Measurements from ENCODE around the gene XXYLT1. TPM values are rescaled to one million over a fixed set of nuclear protein-coding genes. Genes with fewer than 3 reads are reported as not detected.
A peak's percentile ranks its signal among the peaks of the same experiment; 100 is the strongest.

Gene XXYLT1
- total RNA-seq, 4 donors from 2014 or later = 6.0 to 16.1 (median 9.6) TPM

GRCh38 chr3:195259475-195260279 lies 11.3 kb downstream of the XXYLT1 start:
- TF ChIP-seq CTCF (IDR thresholded peaks at IDR 0.05) = peak in 2 of 3 donors; percentile 95 to 97
- ATAC-seq (ENCODE audit: low FRiP score) (peak; percentile 94), DNase-seq (ENCODE audit: low spot score) (peak; percentile 72)

GRCh38 chr3:195259154-195259474 lies 11.8 kb downstream of the XXYLT1 start:
- DNase-seq (ENCODE audit: low spot score) (no peak), ATAC-seq (ENCODE audit: low FRiP score) (no peak)

GRCh38 chr3:195258449-195259153 lies 12.4 kb downstream of the XXYLT1 start:
- TF ChIP-seq CTCF (IDR thresholded peaks at IDR 0.05) = no peak
- no peak for DNase-seq (ENCODE audit: low spot score)
- ATAC-seq (ENCODE audit: low FRiP score) = no peak

More at GRCh38 chr3:195259154-195259474, 11.8 kb downstream of the XXYLT1 start:
- TF ChIP-seq CTCF (IDR thresholded peaks at IDR 0.05) = no peak

- DNase-seq (ENCODE audit: low spot score) (no peak), ATAC-seq (ENCODE audit: low FRiP score) (no peak)
- no peak for TF ChIP-seq CTCF (IDR thresholded peaks at IDR 0.05)
Observed at GRCh38 chr3:195257454-195258448, 13.2 kb downstream of the XXYLT1 start.

GRCh38 chr3:195256639-195257453 lies 14.1 kb downstream of the XXYLT1 start:
- ATAC-seq (ENCODE audit: low FRiP score) (no peak), DNase-seq (ENCODE audit: low spot score) (no peak)
- no peak for TF ChIP-seq CTCF (IDR thresholded peaks at IDR 0.05)
